IMR-90 (cell line): Measurements from ENCODE around the gene PPIC. TPM values are rescaled to one million over a fixed set of nuclear protein-coding genes. Genes with fewer than 3 reads are reported as not detected.

Experiments used
- ATAC-seq: fragments of 200-7000 bp; cut with Tn5 transposase; 2 replicates; pipeline ENCODE4 v1.9.1; 2020; ENCODE audit warnings: low read depth, mild to moderate bottlenecking, moderate library complexity
- BruUV-seq: library from RNA; stranded (reverse); fragments of 400-500 nt; replicated peaks from 2 replicates; lab custom pipeline; 2021; lab: Mats Ljungman, UMichigan
- CTCF ChIA-PET: fragments of 300-600 bp; formaldehyde crosslinking; extraction: SDS; loops from one replicate; lab custom pipeline; 2021; ENCODE audit warnings: antibody characterized with exemption; lab: Yijun Ruan, JAX
- POLR2A ChIA-PET: fragments of 300-600 bp; sonication (Branson Sonifier 250); formaldehyde crosslinking; loops from one replicate; lab custom pipeline; 2022; ENCODE audit warnings: antibody characterized with exemption; ENCODE audit not compliant: unreplicated experiment; lab: Charles Lee
- DNase-seq: peaks from one replicate; pipeline ENCODE4 v3.0.0; 2013
- H2AFZ ChIP-seq: replicated peaks from 2 replicates; pipeline ENCODE3; 2013; ENCODE audit warnings: low read length, mild to moderate bottlenecking; ENCODE audit not compliant: poor library complexity
- H2AK5ac ChIP-seq: 2 replicates; pipeline ENCODE4 v1.6.1; 2013; ENCODE audit warnings: low read depth, low read length, inconsistent platforms
- H2AK9ac ChIP-seq: replicated peaks from 2 replicates; pipeline ENCODE3; 2013; ENCODE audit warnings: mild to moderate bottlenecking, low read depth, low read length, moderate library complexity; ENCODE audit not compliant: poor library complexity
- H2BK120ac ChIP-seq: 2 replicates; pipeline ENCODE4 v1.6.1; 2013; ENCODE audit warnings: low read depth, low read length, inconsistent platforms
- H2BK15ac ChIP-seq: 3 replicates; pipeline ENCODE4 v1.6.1; 2013; ENCODE audit warnings: low read depth, low read length, inconsistent platforms
- H2BK20ac ChIP-seq: 2 replicates; pipeline ENCODE4 v1.6.1; 2013; ENCODE audit warnings: low read depth, mild to moderate bottlenecking, inconsistent platforms, low read length, moderate library complexity
- H2BK5ac ChIP-seq: 2 replicates; pipeline ENCODE4 v1.6.1; 2013; ENCODE audit warnings: mild to moderate bottlenecking, low read depth, low read length, inconsistent platforms; ENCODE audit not compliant: poor library complexity, severe bottlenecking
- H3K14ac ChIP-seq: replicated peaks from 2 replicates; pipeline ENCODE4 v1.6.1; 2013; ENCODE audit warnings: low read depth, low read length, inconsistent platforms
- H3K18ac ChIP-seq: 2 replicates; pipeline ENCODE4 v1.6.1; 2013; ENCODE audit warnings: low read depth, low read length, control low read depth
- H3K23ac ChIP-seq: 2 replicates; pipeline ENCODE4 v1.6.1; 2013; ENCODE audit warnings: low read depth, low read length, inconsistent platforms
- H3K27ac ChIP-seq: 2 replicates; pipeline ENCODE4 v1.5.1; 2013; ENCODE audit warnings: mild to moderate bottlenecking, control low read depth, low read length; ENCODE audit not compliant: insufficient read depth
- H3K27me3 ChIP-seq: 2 replicates; pipeline ENCODE4 v1.6.1; 2013; ENCODE audit warnings: low read length; ENCODE audit not compliant: control insufficient read depth, insufficient read depth
- H3K36me3 ChIP-seq: 2 replicates; pipeline ENCODE4 v1.6.1; 2013; ENCODE audit warnings: low read length, mixed read lengths; ENCODE audit not compliant: control insufficient read depth, insufficient read depth
- H3K4ac ChIP-seq: 2 replicates; pipeline ENCODE4 v1.6.1; 2013; ENCODE audit warnings: low read depth, low read length, inconsistent platforms
- H3K4me1 ChIP-seq: 2 replicates; pipeline ENCODE4 v1.6.1; 2013; ENCODE audit warnings: low read length, mixed read lengths; ENCODE audit not compliant: control insufficient read depth, insufficient read depth
- H3K4me2 ChIP-seq: 2 replicates; pipeline ENCODE4 v1.6.1; 2013; ENCODE audit warnings: low read depth, mild to moderate bottlenecking, control low read depth, low read length, moderate library complexity
- H3K4me3 ChIP-seq: 2 replicates; pipeline ENCODE4 v1.5.1; 2013; ENCODE audit warnings: low read depth, mild to moderate bottlenecking, control low read depth, low read length, moderate library complexity; ENCODE audit not compliant: insufficient read depth
- H3K56ac ChIP-seq: 2 replicates; pipeline ENCODE4 v1.6.1; 2013; ENCODE audit warnings: low read length, inconsistent platforms; ENCODE audit not compliant: insufficient read depth; ENCODE audit errors: extremely low read depth
- H3K79me1 ChIP-seq, 2 experiments: 2 replicates each; pipeline ENCODE4 v1.6.1; 2013; ENCODE audit warnings: low read length in 2 of 2, inconsistent platforms in 1 of 2, low read depth in 1 of 2
- H3K9ac ChIP-seq: 2 replicates; pipeline ENCODE4 v1.6.1; 2013; ENCODE audit warnings: low read depth, low read length, control low read depth
- H3K9me1 ChIP-seq: 2 replicates; pipeline ENCODE4 v1.6.1; 2013; ENCODE audit warnings: low read length, inconsistent platforms; ENCODE audit not compliant: insufficient read depth
- H3K9me3 ChIP-seq: 2 replicates; pipeline ENCODE4 v1.6.1; 2013; ENCODE audit warnings: low read length; ENCODE audit not compliant: control insufficient read depth, insufficient read depth
- H4K20me1 ChIP-seq: 2 replicates; pipeline ENCODE4 v1.6.1; 2013; ENCODE audit warnings: low read length, inconsistent platforms; ENCODE audit not compliant: insufficient read depth
- H4K5ac ChIP-seq: 2 replicates; pipeline ENCODE4 v1.6.1; 2013; ENCODE audit warnings: mild to moderate bottlenecking, low read depth, low read length, control low read depth
- H4K8ac ChIP-seq, 2 experiments: 2 replicates each; pipeline ENCODE4 v1.6.1; 2013; ENCODE audit warnings: low read depth in 2 of 2, low read length in 2 of 2, control low read depth in 1 of 2, inconsistent platforms in 1 of 2
- H4K91ac ChIP-seq: 2 replicates; pipeline ENCODE4 v1.6.1; 2013; ENCODE audit warnings: low read depth, low read length, inconsistent platforms; ENCODE audit not compliant: insufficient read depth
- BHLHE40 ChIP-seq: fragments of 150-350 bp; IDR thresholded peaks from 2 replicates; pipeline ENCODE4 v1.6.1; 2016; ENCODE audit warnings: mild to moderate bottlenecking, low read depth, low read length
- CEBPB ChIP-seq: IDR thresholded peaks from 2 replicates; pipeline ENCODE4 v1.6.1; 2012; ENCODE audit warnings: low read depth, low read length, improper control_type of control experiment
- CHD1 ChIP-seq: IDR thresholded peaks from 2 replicates; pipeline ENCODE4 v1.6.1; 2012; ENCODE audit warnings: low read depth, low read length, improper control_type of control experiment
- FOS ChIP-seq: fragments of 150-350 bp; IDR thresholded peaks from 2 replicates; pipeline ENCODE4 v1.6.1; 2016; ENCODE audit warnings: low read depth, low read length
- MAFK ChIP-seq: IDR thresholded peaks from 2 replicates; pipeline ENCODE4 v1.6.1; 2012; ENCODE audit warnings: low read depth, low read length, improper control_type of control experiment
- MAZ ChIP-seq: IDR thresholded peaks from 2 replicates; pipeline ENCODE4 v1.6.1; 2012; ENCODE audit warnings: low read depth, mild to moderate bottlenecking, low read length, improper control_type of control experiment, moderate library complexity, borderline replicate concordance
- MXI1 ChIP-seq: IDR thresholded peaks from 2 replicates; pipeline ENCODE4 v1.6.1; 2012; ENCODE audit warnings: low read depth, mild to moderate bottlenecking, low read length, moderate library complexity, borderline replicate concordance
- NFE2L2 ChIP-seq: fragments of 150-350 bp; IDR thresholded peaks from 2 replicates; pipeline ENCODE4 v1.6.1; 2016; ENCODE audit warnings: low read depth, mild to moderate bottlenecking, low read length
- POLR2A ChIP-seq: IDR thresholded peaks from 2 replicates; pipeline ENCODE4 v1.6.1; 2012; ENCODE audit warnings: mild to moderate bottlenecking, low read depth, low read length
- RAD21 ChIP-seq: IDR thresholded peaks from 2 replicates; pipeline ENCODE4 v1.6.1; 2012; ENCODE audit warnings: low read length, improper control_type of control experiment
- RCOR1 ChIP-seq: IDR thresholded peaks from 2 replicates; pipeline ENCODE4 v1.6.1; 2012; ENCODE audit warnings: mild to moderate bottlenecking, low read length, improper control_type of control experiment; ENCODE audit not compliant: insufficient replicate concordance
- RFX5 ChIP-seq: IDR thresholded peaks from 2 replicates; pipeline ENCODE4 v1.8.0; 2012; ENCODE audit warnings: low read depth, mild to moderate bottlenecking, low read length, moderate library complexity
- SMC3 ChIP-seq: fragments of 150-350 bp; IDR thresholded peaks from 2 replicates; pipeline ENCODE4 v1.6.1; 2016; ENCODE audit warnings: low read depth, mild to moderate bottlenecking, antibody characterized with exemption, low read length, moderate library complexity
- WGBS, 2 experiments: methylation state at CpG; one replicate each; pipeline versions ENCODE4 v1.1.5 to v1.1.7; 2013; ENCODE audit warnings: missing lambda C conversion rate in 2 of 2; ENCODE audit not compliant: insufficient read length in 1 of 2; ENCODE audit errors: extremely low coverage in 2 of 2; 5-methylcytosine and 5-hydroxymethylcytosine counted together
- dilution Hi-C: fragments of 300-500 bp; cut with HindIII; formaldehyde crosslinking; loops from one replicate; pipeline ENCODE4 v1.14.3; 2018; ENCODE audit warnings: low sequenced_read_pairs; ENCODE audit not compliant: unreplicated experiment
- in situ Hi-C: fragments of 300-500 bp; cut with MboI; formaldehyde crosslinking; loops from 3 replicates; pipeline ENCODE4 v1.14.3; 2019; ENCODE audit warnings: low sequenced_read_pairs, inconsistent platforms, mixed read lengths
- intact Hi-C: fragments of 100-400 bp; cut with micrococcal nuclease; formaldehyde crosslinking; loops from 2 replicates; pipeline ENCODE4 v1.10.0; 2022
- polyA plus RNA-seq, 3 experiments: library from polyadenylated mRNA; depleted of rRNA; stranded (reverse); fragments of >200 nt; gene quantifications; 2 replicates each; pipeline ENCODE4 v1.2.3, GENCODE V29; 2012; ENCODE audit warnings: low replicate concordance in 1 of 3
- total RNA-seq: library from RNA; depleted of rRNA; stranded (reverse); fragments of >200 nt; gene quantifications from 2 replicates; pipeline ENCODE4 v1.2.3, GENCODE V29; 2012
- TF ChIP-seq, protein P1 (sequence below): fragments of 150-350 bp; IDR thresholded peaks from 2 replicates; pipeline ENCODE4 v1.6.1; 2017; ENCODE audit warnings: mild to moderate bottlenecking, antibody characterized with exemption, low read length, low read depth
- TF ChIP-seq, protein P2 (sequence below): conservative IDR thresholded peaks from 2 replicates; pipeline ENCODE4 v1.5.1; 2012; ENCODE audit warnings: mild to moderate bottlenecking, low read depth, low read length, improper control_type of control experiment
- TF ChIP-seq, protein P3 (sequence below): fragments of 150-350 bp; IDR thresholded peaks from 2 replicates; pipeline ENCODE4 v1.6.1; 2016; ENCODE audit warnings: low read depth, mild to moderate bottlenecking, low read length, moderate library complexity, borderline replicate concordance

PPIC gene
- total and polyA plus RNA-seq, 2 of the 4 experiments (the other 2 are of a cell fraction), result 20.6 to 45.6 TPM

DNA sequence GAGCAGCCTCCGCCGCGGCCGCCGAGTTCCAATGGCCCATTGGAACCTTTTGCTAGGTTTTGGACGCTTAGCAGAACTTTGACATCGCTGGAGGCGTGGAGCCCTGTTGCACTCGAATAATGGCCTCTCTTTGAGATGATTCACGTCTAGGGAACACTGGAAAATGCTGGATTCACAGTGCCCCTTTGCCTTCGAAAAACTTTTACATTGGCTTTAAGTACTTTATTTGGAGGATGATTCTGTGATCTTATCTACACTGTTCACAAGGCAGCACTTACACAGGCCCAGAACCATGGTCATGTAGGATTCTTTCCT lies 536 bp upstream of the PPIC start:
- no peak overlapping the region for H2AK5ac ChIP-seq
- 0 out of 2 replicates have a peak, but pooled peaks cover 7% of the 10 kb centered on the region for H3K9me1 ChIP-seq
- H3K14ac ChIP-seq, result peak overlapping the region; percentile 86
- no TSS peak for BruUV-seq
- no peak for TF ChIP-seq POLR2A
- TF ChIP-seq MAFK, result no peak
- no peak for TF ChIP-seq CHD1
- no peak for TF ChIP-seq NFE2L2
- TF ChIP-seq, protein P1, sequence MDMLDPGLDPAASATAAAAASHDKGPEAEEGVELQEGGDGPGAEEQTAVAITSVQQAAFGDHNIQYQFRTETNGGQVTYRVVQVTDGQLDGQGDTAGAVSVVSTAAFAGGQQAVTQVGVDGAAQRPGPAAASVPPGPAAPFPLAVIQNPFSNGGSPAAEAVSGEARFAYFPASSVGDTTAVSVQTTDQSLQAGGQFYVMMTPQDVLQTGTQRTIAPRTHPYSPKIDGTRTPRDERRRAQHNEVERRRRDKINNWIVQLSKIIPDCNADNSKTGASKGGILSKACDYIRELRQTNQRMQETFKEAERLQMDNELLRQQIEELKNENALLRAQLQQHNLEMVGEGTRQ, result no peak
- TF ChIP-seq RAD21, result no peak
- no peak for TF ChIP-seq CEBPB
- no peak for TF ChIP-seq MXI1
- no peak for TF ChIP-seq RFX5
- TF ChIP-seq SMC3, result no peak
- TF ChIP-seq, protein P2, sequence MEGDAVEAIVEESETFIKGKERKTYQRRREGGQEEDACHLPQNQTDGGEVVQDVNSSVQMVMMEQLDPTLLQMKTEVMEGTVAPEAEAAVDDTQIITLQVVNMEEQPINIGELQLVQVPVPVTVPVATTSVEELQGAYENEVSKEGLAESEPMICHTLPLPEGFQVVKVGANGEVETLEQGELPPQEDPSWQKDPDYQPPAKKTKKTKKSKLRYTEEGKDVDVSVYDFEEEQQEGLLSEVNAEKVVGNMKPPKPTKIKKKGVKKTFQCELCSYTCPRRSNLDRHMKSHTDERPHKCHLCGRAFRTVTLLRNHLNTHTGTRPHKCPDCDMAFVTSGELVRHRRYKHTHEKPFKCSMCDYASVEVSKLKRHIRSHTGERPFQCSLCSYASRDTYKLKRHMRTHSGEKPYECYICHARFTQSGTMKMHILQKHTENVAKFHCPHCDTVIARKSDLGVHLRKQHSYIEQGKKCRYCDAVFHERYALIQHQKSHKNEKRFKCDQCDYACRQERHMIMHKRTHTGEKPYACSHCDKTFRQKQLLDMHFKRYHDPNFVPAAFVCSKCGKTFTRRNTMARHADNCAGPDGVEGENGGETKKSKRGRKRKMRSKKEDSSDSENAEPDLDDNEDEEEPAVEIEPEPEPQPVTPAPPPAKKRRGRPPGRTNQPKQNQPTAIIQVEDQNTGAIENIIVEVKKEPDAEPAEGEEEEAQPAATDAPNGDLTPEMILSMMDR, result no peak
- TF ChIP-seq, protein P3, sequence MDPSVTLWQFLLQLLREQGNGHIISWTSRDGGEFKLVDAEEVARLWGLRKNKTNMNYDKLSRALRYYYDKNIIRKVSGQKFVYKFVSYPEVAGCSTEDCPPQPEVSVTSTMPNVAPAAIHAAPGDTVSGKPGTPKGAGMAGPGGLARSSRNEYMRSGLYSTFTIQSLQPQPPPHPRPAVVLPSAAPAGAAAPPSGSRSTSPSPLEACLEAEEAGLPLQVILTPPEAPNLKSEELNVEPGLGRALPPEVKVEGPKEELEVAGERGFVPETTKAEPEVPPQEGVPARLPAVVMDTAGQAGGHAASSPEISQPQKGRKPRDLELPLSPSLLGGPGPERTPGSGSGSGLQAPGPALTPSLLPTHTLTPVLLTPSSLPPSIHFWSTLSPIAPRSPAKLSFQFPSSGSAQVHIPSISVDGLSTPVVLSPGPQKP, result no peak
- no peak for TF ChIP-seq RCOR1
- no peak for TF ChIP-seq FOS
- TF ChIP-seq MAZ, result no peak
- no peak for TF ChIP-seq BHLHE40
- no peaks in the 10 kb centered on the region for H3K27me3 ChIP-seq
- H3K9ac ChIP-seq, result peak overlapping the region; percentile 82
- peak overlapping the region; percentile 75 for H2BK5ac ChIP-seq
- peak overlapping the region; percentile 68 for H3K27ac ChIP-seq
- intact Hi-C loops, result loop anchor here (1.0 to 5.0 kb wide), 6 partner anchors 52 to 332 kb away; partner anchors contain the start of gene PRDM6
- peaks cover 0 to 14% of the 10 kb centered on the region in 2 experiments; a peak in 2 of 4 replicates for H3K79me1 ChIP-seq
- H4K91ac ChIP-seq, result peak overlapping the region; percentile 76; the same call in 1 of the 2 replicates
- ATAC-seq (no peak), DNase-seq (no peak)
- peak overlapping the region; percentile 5; the same call in 2 of the 3 replicates for H2BK15ac ChIP-seq
- peak overlapping the region; percentile 100 for H2AFZ ChIP-seq
- H2BK120ac ChIP-seq, result peak overlapping the region; percentile 82
- H3K4me1 ChIP-seq, result no peaks in the 10 kb centered on the region; the same call in 1 of the 2 replicates
- peak overlapping the region; percentile 79 for H3K4me3 ChIP-seq
- H2AK9ac ChIP-seq, result peak overlapping the region; percentile 86
- no peaks in the 10 kb centered on the region for H3K36me3 ChIP-seq
- WGBS, 2 experiments, result 0% methylated on average over 9 of the region's 11 CpGs; no CpG with 5 or more reads in 1 of the 2 experiments
- peak overlapping the region; percentile 81 for H3K23ac ChIP-seq
- H3K9me3 ChIP-seq, result no peaks in the 10 kb centered on the region
- no peak overlapping the region for H2BK20ac ChIP-seq
- ChIA-PET CTCF (interaction anchor here (0.6 kb wide), 1 partner anchor 130 kb away, joined by 3 read pairs; no protein-coding TSS in a partner anchor), POLR2A (no interaction called here)
- H4K8ac ChIP-seq, result peak overlapping the region; percentile 74 to 85; a peak in 3 of 4 replicates
- H3K18ac ChIP-seq, result peak overlapping the region; percentile 76
- no peak overlapping the region for H3K56ac ChIP-seq
- 0 out of 2 replicates have a peak, but pooled peaks cover 4% of the 10 kb centered on the region for H4K20me1 ChIP-seq
- H3K4ac ChIP-seq, result peak overlapping the region; percentile 61
- peak overlapping the region; percentile 87 for H3K4me2 ChIP-seq
- dilution Hi-C loops, result no loop called here
- peak overlapping the region; percentile 91 for H4K5ac ChIP-seq
- in situ Hi-C loops, result loop anchor here (5.0 kb wide), 1 partner anchor 310 kb away; no protein-coding TSS in a partner anchor
